Glutamatergic neuron (in vitro differentiated cells): ENCODE measurements around the gene GPX7. TPM values are rescaled to one million over a fixed set of nuclear protein-coding genes. Genes with fewer than 3 reads are reported as not detected.

Experiments used
- DNase-seq: peaks from one replicate; pipeline ENCODE4 v3.0.0; 2022
- H3K27ac Mint-ChIP-seq: one replicate; pipeline ENCODE4 v1.8.0; 2020; ENCODE audit warnings: mild to moderate bottlenecking, mixed read lengths, inconsistent platforms; ENCODE audit not compliant: unreplicated experiment
- H3K27me3 Mint-ChIP-seq: one replicate; pipeline ENCODE4 v1.8.0; 2020; ENCODE audit warnings: mild to moderate bottlenecking, moderate library complexity, mixed read lengths, inconsistent platforms; ENCODE audit not compliant: unreplicated experiment
- H3K36me3 Mint-ChIP-seq: one replicate; pipeline ENCODE4 v1.8.0; 2020; ENCODE audit warnings: mild to moderate bottlenecking, mixed read lengths, inconsistent platforms; ENCODE audit not compliant: unreplicated experiment
- H3K4me1 Mint-ChIP-seq: one replicate; pipeline ENCODE4 v1.8.0; 2020; ENCODE audit warnings: mild to moderate bottlenecking, low read depth, mixed read lengths, inconsistent platforms; ENCODE audit not compliant: unreplicated experiment
- H3K4me3 Mint-ChIP-seq: one replicate; pipeline ENCODE4 v1.8.0; 2020; ENCODE audit warnings: mild to moderate bottlenecking, mixed read lengths, inconsistent platforms; ENCODE audit not compliant: unreplicated experiment
- H3K9me3 Mint-ChIP-seq: one replicate; pipeline ENCODE4 v1.8.0; 2020; ENCODE audit warnings: mild to moderate bottlenecking, moderate library complexity, mixed read lengths, inconsistent platforms; ENCODE audit not compliant: unreplicated experiment
- CTCF ChIP-seq: fragments of 200-600 bp; sonication (generic); IDR thresholded peaks from one replicate; pipeline ENCODE4 v1.5.0; 2021; ENCODE audit not compliant: partially characterized antibody, unreplicated experiment
- total RNA-seq: library from RNA; stranded (reverse); fragmentation: NEBNext Ultra II Directional; extraction: Animal tissue kit (Norgen Biotek cat#: 25700); gene quantifications from one replicate; pipeline ENCODE4 v1.2.1, GENCODE V29; 2021; ENCODE audit not compliant: unreplicated experiment

The GPX7 gene
- total RNA-seq, 1 donor from 2014 or later: 3.5 TPM

DNA sequence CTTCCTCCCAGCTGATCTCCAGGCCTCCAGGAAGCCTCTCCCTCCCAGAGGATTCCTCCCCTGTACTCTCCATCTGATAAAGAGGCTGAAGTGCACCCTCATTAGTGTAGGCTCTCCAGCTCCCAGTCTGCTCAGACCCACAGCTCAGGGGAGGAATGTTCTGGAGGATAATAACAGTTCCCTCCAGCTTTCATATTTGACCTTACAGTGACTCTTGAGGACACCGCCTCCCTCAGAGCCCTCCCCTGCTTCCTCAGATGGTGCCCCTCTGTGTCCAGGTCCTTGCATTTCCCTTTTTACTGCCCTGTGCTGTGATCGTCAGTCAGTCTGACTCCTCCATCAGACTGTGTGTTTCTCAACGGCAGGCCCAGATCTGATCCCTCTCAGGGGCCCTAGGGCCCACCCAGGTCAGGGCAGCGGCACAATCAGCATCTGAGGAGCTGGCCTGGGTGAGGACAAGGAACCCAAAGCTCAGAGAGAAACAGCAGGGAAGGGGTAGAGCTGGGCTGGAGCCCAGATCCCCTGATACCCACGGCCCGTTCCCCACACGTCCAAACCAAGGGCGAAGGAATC is 29.7 kb downstream of the GPX7 start:
- TF ChIP-seq CTCF: no peak
- Mint-ChIP-seq H3K36me3 (peaks cover 6% of the 10 kb centered on the region), H3K4me1 (peaks cover 2% of the 10 kb centered on the region), H3K27ac (no peak overlapping the region), H3K9me3 (peaks cover 2% of the 10 kb centered on the region), H3K4me3 (no peak overlapping the region), H3K27me3 (peaks cover 14% of the 10 kb centered on the region)
- DNase-seq: no peak

DNA sequence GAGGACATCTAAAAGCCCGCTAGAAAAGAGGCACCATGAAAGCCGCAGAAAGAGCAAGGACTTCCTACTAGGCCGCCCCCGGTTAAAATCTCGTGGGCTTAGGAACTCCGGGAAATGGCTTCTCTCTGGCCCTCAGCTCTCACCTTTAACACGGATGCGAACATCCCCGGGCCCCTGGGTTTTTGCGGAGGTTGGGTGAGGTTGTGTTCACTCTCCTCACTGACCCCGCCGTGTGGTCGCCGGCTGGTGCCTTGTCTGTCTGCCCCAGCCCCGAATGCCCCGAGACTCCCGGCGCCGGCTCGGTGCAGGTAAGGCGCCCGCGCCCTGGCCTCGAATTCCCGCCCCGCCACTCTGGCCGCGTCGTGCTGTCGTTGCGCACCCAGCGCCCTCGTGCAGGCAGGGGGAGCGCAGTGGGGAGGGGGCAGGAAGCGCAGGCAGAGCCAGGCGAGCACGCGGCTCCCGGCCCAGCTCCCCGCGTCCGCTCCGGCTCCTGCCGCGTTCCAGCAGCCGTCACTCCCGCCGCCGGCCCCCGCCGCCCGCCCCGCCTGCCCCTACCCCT is 30.6 kb downstream of the GPX7 start, which contains the start of gene SHISAL2A:
TSS of gene SHISAL2A (plus strand) at position 437 of the 559 bp plus-strand sequence. CDS start 326 bp downstream, outside the sequence.
- DNase-seq: peak; percentile 56
- peaks cover 8% of the 10 kb centered on the region for H3K36me3 Mint-ChIP-seq
- TF ChIP-seq CTCF: no peak
- H3K9me3 Mint-ChIP-seq: peaks cover 2% of the 10 kb centered on the region
- peaks cover 17% of the 10 kb centered on the region for H3K27me3 Mint-ChIP-seq
- H3K4me3 Mint-ChIP-seq: peak within 1 kb of the TSS; percentile 81
- H3K27ac Mint-ChIP-seq: no peak within 1 kb of the TSS
- peaks cover 2% of the 10 kb centered on the region for H3K4me1 Mint-ChIP-seq

GRCh38 chr1:52633291-52633754 is 31.2 kb downstream of the GPX7 start:
- no peak overlapping the region for H3K27ac Mint-ChIP-seq
- H3K9me3 Mint-ChIP-seq: peaks cover 2% of the 10 kb centered on the region
- peaks cover 8% of the 10 kb centered on the region for H3K36me3 Mint-ChIP-seq
- H3K4me1 Mint-ChIP-seq: peaks cover 2% of the 10 kb centered on the region
- H3K4me3 Mint-ChIP-seq: peak overlapping the region; percentile 81
- peak; percentile 57 for DNase-seq
- peaks cover 17% of the 10 kb centered on the region for H3K27me3 Mint-ChIP-seq
- no peak for TF ChIP-seq CTCF

DNA sequence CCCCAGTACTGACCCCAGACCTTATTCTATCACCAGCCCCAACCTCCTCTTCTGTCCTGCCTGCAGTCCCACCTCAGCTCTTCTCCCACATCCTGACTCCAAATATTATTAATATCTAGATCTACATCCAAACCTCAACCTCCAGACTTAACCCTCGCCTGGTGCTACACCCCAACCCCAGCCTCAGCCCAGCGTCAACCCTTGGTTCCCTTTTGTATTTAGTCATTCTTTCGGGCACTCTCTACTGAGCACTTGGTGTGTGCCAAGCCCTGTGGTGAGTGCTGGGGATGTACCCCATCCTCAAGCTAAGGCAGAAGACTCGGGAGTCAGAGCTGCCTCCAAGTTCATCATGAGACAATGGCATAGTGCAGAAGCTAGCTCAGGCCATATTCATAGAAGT is 31.9 kb downstream of the GPX7 start:
- DNase-seq: no peak
- TF ChIP-seq CTCF: no peak
- Mint-ChIP-seq H3K27me3 (peaks cover 16% of the 10 kb centered on the region), H3K27ac (no peak overlapping the region), H3K36me3 (peaks cover 8% of the 10 kb centered on the region), H3K9me3 (peaks cover 2% of the 10 kb centered on the region), H3K4me1 (peaks cover 2% of the 10 kb centered on the region), H3K4me3 (peak overlapping the region; percentile 81)
